ENCODE results near the gene SPA17.
A peak's percentile ranks its signal among the peaks of the same experiment; 100 is the strongest.

SPA17 gene

DNA sequence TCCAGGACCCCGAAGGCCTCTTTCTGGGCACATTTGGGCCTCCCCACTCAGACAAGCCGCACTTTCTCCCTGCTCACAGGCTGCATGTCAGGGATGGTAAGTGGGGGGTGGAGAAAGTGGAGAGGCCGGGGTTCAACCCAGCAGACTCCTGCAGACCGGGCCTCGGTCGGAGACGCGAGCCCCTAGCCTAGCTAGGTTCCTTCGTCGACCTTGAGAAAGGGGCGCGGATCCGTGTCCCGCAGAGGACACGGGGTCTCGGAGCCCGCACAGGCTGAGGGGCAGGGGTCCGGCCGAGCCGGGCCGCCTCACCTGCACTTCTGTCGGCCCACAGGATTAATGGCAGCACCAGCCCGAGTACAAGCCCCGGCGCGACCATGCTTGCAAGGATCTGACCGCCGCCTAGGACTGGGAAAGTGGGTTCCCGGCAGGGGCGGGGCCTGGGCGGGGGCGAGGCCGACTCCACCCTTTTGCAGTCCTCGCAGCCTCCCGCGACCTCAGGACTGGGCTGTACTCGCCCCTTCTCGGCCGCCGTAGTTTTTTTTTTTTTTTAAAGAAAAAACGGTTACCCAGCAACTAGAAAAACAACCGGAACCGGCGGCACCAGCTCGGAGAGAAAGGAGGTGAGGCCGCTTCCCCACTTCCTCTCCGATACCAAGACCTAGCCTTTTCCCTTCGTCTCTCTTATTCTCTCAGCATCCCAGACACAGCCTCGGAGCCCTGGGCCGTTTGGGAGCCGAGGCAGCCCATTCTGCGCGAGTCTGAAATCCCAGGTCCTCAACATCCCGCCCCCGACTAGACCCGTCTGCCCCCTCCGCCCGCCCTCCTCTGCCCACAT lies at the start of gene SPA17, which contains the start of gene SIAE:
SPA17 (plus strand) TSS at position 572 of the 835 bp plus-strand sequence. CDS start 1,361 bp downstream, outside the sequence.
SIAE (minus strand) TSS at position 407 of the 835 bp plus-strand sequence; CDS start at position 376, 31 bp downstream.
- peak; percentile 84 for DNase-seq (ENCODE audit: extremely low read depth, low read depth)
- TF ChIP-seq, protein P1, sequence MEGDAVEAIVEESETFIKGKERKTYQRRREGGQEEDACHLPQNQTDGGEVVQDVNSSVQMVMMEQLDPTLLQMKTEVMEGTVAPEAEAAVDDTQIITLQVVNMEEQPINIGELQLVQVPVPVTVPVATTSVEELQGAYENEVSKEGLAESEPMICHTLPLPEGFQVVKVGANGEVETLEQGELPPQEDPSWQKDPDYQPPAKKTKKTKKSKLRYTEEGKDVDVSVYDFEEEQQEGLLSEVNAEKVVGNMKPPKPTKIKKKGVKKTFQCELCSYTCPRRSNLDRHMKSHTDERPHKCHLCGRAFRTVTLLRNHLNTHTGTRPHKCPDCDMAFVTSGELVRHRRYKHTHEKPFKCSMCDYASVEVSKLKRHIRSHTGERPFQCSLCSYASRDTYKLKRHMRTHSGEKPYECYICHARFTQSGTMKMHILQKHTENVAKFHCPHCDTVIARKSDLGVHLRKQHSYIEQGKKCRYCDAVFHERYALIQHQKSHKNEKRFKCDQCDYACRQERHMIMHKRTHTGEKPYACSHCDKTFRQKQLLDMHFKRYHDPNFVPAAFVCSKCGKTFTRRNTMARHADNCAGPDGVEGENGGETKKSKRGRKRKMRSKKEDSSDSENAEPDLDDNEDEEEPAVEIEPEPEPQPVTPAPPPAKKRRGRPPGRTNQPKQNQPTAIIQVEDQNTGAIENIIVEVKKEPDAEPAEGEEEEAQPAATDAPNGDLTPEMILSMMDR (IDR thresholded peaks at IDR 0.05; ENCODE audit: low read depth, low read length, missing control alignments), result no peak
- H3K4me3 ChIP-seq (replicated peaks; ENCODE audit: low read depth, low read length), result peak within 1 kb of the TSS; percentile 80

DNA sequence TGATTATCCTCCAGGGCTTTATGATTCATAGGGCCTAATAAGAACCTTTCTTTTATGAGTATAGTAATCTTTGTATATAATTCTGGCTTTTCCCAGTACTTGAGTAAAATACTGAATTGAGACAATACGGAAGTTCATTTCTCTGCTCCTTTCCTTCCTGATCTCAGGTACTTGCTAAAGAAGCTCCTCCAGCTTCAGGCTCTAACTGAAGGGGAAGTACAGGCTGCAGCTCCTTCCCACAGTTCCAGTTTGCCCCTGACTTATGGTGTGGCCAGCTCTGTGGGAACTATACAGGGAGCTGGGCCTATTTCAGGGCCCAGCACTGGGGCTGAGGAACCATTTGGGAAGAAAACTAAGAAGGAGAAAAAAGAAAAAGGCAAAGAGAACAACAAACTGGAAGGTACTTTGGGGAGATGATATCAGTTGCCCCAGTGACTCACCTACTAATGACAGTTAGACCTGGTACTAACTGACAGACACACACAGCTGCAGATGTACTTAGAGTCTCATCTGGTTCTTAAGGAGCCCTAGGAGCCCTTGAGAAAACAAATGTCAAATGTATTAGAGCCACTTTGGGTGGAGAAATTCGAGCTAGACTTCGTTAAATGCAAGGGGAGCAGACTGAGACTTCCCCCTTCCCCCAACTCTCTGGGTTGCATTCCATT lies 48.1 kb upstream of the SPA17 start:
- no peak overlapping the region for H3K4me3 ChIP-seq (replicated peaks; ENCODE audit: low read depth, low read length)
- TF ChIP-seq, protein P1 (IDR thresholded peaks at IDR 0.05; ENCODE audit: low read depth, low read length, missing control alignments), result no peak
- DNase-seq (ENCODE audit: extremely low read depth, low read depth), result no peak

DNA sequence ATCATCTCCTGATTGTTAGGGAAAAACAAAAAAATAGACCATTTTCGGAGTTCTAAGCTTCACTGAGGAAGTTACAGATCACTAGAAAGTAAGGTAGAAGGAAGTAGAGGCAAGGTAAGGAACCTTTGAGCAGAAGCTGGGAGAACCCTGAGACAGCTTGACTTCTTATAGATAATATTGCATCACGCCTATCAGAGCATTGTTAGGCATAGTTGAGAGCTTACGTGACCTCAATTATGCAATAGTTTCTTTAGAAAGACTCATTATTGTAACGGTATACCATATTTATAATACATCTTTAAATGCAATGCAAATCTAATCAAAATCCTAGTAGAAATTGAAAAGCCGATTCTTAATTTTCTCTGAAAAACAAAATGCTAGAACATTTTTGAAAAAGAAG lies 46.2 kb upstream of the SPA17 start:
- no peak overlapping the region for H3K4me3 ChIP-seq (replicated peaks; ENCODE audit: low read depth, low read length)
- DNase-seq (ENCODE audit: extremely low read depth, low read depth), result no peak
- TF ChIP-seq, protein P1 (IDR thresholded peaks at IDR 0.05; ENCODE audit: low read depth, low read length, missing control alignments), result no peak

GRCh38 chr11:124629961-124630360 lies 43.7 kb upstream of the SPA17 start:
- TF ChIP-seq, protein P1 (IDR thresholded peaks at IDR 0.05; ENCODE audit: low read depth, low read length, missing control alignments), result no peak
- no peak overlapping the region for H3K4me3 ChIP-seq (replicated peaks; ENCODE audit: low read depth, low read length)
- DNase-seq (ENCODE audit: extremely low read depth, low read depth), result no peak

- TF ChIP-seq, protein P1 (IDR thresholded peaks at IDR 0.05; ENCODE audit: low read depth, low read length, missing control alignments), result peak; percentile 36
- DNase-seq (ENCODE audit: extremely low read depth, low read depth), result no peak
- H3K4me3 ChIP-seq (replicated peaks; ENCODE audit: low read depth, low read length), result no peak overlapping the region
Measured at GRCh38 chr11:124633355-124633754, 40.3 kb upstream of the SPA17 start.

- TF ChIP-seq, protein P1 (IDR thresholded peaks at IDR 0.05; ENCODE audit: low read depth, low read length, missing control alignments), result no peak
- no peak for DNase-seq (ENCODE audit: extremely low read depth, low read depth)
- no peak overlapping the region for H3K4me3 ChIP-seq (replicated peaks; ENCODE audit: low read depth, low read length)
Measured at GRCh38 chr11:124635932-124636331, 37.8 kb upstream of the SPA17 start.
